Endometrial microvascular endothelial cells (primary cell): Measurements from ENCODE around the gene PRMT5. TPM values are rescaled to one million over a fixed set of nuclear protein-coding genes. Genes with fewer than 3 reads are reported as not detected.

Experiments
- in situ Hi-C: cut with HindIII; loops from 2 replicates; pipeline ENCODE4 v1.10.0; 2017; ENCODE audit warnings: low sequenced_read_pairs, low pct_unique_long_range_greater_than_20kb; ENCODE audit errors: inconsistent ontology term
- total RNA-seq: library from RNA; depleted of rRNA; stranded (reverse); fragments of >200 nt; gene quantifications from one replicate; pipeline ENCODE4 v1.2.3, GENCODE V29; 2015; ENCODE audit errors: inconsistent ontology term

PRMT5 gene
- total RNA-seq, 1 donor from 2014 or later = 91.2 TPM

DNA sequence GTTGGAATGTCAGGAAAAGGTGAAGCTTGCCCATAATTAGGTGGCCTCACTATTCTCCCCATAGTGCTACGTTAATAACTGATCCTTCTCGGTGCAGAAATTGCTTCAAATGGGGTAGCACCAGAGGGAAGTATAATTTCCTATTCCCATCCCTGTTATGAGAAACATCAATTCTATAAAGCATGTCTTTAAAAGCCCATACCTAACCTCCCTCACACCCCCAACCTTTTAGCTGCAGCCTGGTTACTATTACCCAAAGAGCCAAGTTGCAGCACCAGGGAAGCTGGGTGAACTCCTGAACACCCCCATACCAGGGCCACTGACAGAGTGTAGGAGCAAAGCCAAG lies 25.5 kb downstream of the PRMT5 start:
- in situ Hi-C loops = no loop called here

DNA sequence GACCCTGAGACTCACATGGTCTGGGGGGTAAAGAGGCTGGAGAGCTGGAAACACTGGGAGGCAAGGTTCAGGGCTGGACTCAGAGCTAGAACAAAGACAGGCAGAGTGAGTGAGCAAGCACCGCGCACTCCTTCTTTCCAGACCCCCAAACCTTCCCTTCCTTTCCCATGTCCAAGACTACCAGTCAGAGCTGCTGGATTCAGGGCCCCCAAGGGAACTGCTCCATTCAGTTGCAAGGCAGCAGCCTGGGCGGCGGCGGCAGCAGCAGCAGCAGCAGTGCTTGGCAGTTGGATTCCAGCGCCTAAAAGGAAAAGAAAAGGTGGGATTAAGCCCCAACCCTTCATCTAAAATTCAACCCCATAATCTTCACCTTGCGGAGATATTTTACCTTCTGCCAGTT lies 27.4 kb downstream of the PRMT5 start:
- in situ Hi-C loops = no loop called here

DNA sequence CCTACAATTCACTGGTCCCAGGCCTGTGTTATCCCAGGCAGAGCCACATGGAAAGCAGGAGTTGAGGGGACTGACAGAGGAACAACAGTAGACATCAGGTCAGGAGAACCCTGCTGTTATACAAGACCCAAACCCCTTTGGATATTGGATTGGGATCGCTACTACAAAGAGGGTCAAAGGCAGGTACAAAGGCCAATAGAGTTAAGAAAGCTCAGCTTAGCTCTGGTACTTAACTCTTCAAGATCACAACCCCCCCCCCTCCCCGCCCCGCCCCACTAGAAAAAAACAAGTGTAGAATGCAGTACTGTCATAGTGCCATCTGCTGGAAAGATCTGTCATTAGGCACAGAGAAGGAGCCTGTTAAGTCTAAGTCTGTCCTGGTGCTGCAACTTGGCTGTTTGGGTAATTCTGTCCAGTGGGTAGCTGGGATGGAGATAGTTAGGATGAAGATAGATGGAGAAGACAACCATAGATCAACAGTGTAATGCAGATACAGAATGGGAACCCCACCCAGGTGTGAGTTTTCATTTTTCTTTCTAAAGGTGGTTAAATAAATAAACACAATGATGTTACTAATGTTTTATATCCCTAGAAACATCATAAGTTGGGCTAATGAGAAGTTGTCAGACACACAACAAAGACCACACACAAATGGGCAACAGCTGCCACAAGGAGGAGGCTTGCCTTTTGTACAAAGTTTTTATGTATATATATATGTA lies 28.9 kb downstream of the PRMT5 start:
- in situ Hi-C loops = no loop called here

DNA sequence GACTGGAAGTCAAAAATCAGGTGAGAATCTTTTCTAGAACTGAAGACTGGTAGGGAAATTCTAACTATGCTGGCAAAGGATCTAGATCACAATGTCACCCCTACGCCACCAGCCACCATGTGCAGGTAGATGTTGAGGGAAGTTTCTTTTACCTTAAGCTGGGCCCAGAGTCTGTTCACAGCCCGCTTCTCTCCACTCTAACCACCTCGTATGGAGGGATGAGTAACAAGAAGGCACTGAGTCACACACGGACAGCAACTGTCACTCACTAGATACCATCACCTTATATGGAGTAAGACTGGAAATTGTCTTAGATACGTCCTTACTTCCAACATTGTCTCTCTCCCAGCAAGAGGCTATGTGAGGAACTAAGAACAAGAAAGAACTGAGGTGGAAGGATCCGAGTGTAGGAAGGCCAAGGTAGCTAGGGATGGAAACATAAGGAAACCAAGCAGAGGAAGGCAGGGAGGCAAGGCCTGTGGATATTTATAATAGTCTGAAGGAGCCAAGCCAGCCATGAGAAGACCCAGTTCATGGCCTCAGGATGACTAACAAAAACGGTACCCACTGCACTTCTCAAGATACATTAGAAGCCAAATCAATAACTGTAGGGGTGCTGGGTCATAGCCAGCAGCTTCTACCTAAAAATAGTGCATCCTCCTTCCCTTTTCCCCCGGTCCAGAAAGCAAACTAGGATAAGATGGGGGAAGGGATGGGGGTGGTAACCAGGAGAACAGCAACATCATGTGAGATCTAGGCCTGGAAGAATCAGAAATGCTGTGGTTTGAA lies 30.7 kb downstream of the PRMT5 start:
- in situ Hi-C loops = loop anchor here (10.0 kb wide), 1 partner anchor 314 kb away; the partner anchor contains the start of gene DAD1

DNA sequence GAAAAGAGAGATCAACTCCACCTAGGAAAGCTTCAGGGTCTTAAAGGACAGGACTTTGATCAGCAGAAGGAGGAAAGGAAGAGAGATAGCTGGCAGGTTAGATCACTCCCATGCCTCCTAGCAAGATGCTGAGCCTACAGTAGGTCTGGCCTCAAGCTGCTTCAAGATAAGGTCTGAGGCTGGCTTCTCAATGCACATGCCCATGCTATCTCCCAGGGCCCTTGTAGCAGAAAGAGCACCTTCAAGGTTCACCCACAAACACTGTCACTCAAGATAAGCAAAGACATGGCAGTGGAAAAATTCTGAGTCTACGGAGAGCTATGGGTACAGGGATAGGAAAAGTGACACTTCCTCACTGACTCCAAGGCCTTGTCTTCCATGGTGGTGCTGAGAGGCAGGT lies 31.8 kb downstream of the PRMT5 start:
- in situ Hi-C loops = loop anchor here (10.0 kb wide), 1 partner anchor 313 kb away; the partner anchor contains the start of gene DAD1

DNA sequence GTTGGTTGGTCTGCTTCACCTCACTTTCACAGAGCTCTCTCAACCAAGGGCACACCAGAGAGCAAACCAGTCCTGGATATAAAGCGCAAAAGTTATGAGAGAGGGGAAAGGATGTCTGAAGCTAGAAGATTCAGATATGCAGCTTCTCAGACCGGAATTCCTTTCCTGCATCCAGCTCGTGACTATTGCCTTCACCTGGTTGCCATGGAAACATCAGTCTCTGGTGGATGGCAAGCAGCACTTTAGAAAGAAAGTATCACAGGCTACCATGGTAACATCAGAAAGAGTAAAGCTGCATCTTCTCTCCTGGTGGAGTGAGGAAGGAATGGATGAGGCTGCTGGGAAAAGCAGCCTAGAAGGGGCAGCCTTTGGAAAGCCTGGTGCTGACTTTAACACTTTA lies 32.4 kb downstream of the PRMT5 start:
- in situ Hi-C loops = loop anchor here (10.0 kb wide), 1 partner anchor 312 kb away; the partner anchor contains the start of gene DAD1

DNA sequence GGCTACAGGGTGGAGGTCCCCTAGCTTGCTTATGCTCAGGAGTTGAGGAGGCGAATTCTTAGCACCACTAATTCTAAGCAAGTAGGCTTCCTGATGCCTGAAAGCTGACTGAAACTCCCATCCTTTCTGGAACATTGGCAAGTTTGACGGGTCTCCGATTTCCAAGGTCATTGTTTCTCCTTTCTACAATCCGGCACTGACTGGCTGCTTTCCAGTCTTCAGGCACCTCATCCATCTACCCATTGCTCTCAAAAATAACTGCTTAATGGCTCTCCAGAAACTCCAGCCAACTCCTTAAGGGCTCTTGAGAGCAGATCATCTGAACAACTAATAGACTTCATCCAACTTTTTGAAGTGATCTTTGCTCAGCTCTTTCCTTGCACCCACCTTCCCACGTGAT lies 32.8 kb downstream of the PRMT5 start:
- in situ Hi-C loops = loop anchor here (10.0 kb wide), 1 partner anchor 312 kb away; the partner anchor contains the start of gene DAD1

DNA sequence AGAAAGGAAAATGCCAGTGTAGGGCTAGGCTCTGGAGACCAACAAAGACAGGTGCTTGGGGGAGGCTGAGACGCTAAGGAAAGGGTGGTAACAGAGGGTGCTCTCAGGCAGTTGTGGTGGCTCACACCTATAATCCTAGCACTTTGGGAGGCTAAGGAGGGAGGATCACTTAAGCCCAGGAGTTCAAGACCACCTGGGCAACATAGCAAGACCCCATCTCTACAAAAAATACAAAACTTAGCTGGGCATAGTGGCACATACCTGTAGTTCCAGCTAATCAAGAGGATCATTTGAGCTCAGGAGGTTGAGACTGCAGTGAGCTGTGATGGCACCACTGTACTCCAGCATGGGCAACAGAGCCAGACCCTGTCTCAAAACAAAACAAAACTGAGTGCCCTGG lies 33.8 kb downstream of the PRMT5 start:
- in situ Hi-C loops = loop anchor here (10.0 kb wide), 1 partner anchor 311 kb away; the partner anchor contains the start of gene DAD1

DNA sequence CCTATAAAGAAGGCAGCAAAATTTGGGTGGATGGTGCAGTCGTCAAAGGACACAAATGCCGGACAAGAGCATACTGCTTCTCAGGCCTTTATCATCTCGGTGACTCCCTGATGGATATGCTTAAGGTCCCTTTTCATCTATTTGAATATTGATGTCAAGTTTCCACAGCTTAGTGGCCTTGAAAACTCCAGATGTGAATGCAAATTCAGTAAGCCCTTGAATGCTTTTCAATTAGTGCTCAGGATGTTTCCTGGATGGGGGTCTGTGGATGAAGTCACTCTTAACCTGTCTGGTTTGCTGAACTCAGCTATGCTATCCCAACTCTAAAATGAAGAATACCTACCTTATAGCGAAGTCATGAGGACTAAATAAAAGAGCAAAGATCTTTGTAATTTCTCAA lies 35.5 kb downstream of the PRMT5 start:
- in situ Hi-C loops = loop anchor here (10.0 kb wide), 1 partner anchor 309 kb away; the partner anchor contains the start of gene DAD1

DNA sequence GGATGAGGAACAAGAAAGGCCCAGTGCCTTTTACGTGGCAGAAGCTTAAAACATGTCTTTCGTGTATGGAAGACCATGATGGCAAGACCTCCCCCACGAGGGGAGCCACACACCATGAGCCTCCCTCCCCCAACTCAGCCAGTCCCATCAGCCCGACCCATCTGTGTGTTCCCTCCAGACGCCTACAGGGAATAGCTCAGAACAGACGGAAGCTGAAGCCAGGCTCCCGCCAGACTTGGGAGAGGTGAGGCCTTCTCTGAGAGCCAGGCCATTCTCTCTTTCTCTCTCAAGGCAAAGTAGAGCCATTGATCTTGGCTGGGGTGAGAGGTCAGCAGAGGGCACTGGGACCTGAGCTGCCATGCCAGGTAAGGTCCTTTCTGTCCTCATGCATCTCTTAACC lies 36.7 kb downstream of the PRMT5 start:
- in situ Hi-C loops = loop anchor here (10.0 kb wide), 1 partner anchor 308 kb away; the partner anchor contains the start of gene DAD1

DNA sequence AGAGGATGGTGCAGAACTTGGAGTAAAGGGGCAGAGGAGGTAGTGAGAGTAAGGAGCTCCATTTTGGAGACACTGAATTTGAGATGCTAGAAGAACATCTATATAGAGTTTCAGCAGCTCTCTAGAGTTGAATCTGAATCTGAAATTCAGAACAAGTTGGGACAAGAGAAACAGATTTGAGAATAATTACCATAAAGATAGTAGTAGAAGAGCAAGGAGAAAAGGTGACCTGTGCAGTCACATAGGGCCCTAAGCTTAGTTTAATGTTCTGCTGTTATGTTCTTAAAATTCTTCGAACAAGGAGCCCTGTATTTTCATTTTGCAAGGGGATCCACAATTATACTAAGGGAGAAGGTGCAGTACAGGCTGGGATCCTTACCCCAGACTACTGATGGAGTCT lies 38.8 kb downstream of the PRMT5 start:
- in situ Hi-C loops = loop anchor here (10.0 kb wide), 1 partner anchor 306 kb away; the partner anchor contains the start of gene DAD1

DNA sequence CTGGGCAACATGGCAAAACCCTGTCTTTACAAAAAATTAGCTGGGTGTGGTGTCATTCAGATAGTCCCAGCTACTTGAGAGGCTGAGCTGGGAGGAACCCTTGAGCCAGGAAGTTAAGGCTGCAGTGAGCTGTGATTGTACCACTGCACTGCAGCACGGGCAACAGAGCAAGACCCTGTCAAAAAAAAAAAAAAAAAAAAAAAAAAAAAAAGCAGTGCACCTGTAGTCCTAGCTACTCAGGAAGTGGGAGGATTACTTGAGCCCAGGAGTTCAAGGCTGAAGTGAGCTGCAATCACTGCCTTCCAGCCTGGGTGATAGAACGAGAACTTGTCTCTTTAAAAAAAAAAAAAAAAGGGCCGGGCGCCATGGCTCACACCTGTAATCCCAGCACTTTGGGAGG lies 40.5 kb downstream of the PRMT5 start:
- in situ Hi-C loops = no loop called here

DNA sequence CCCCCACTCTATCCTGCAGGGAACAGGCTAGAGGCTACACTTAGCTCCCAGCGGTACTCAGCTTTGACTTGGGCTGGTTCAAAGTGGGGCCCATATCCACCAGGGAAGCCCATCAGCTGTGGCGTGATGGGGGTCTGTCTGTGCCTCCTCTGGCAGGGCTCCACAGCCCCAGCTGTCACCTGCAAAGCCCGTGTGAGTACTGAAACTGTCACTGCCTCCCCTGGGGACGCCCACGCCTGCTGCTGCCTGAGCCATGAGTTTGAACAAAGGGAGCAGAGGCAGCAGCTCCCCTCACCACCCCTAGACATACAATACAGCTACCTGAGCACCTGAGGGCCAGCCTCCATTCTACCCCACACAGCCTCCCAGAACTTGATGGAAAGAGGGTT lies 41.2 kb downstream of the PRMT5 start:
- in situ Hi-C loops = no loop called here

DNA sequence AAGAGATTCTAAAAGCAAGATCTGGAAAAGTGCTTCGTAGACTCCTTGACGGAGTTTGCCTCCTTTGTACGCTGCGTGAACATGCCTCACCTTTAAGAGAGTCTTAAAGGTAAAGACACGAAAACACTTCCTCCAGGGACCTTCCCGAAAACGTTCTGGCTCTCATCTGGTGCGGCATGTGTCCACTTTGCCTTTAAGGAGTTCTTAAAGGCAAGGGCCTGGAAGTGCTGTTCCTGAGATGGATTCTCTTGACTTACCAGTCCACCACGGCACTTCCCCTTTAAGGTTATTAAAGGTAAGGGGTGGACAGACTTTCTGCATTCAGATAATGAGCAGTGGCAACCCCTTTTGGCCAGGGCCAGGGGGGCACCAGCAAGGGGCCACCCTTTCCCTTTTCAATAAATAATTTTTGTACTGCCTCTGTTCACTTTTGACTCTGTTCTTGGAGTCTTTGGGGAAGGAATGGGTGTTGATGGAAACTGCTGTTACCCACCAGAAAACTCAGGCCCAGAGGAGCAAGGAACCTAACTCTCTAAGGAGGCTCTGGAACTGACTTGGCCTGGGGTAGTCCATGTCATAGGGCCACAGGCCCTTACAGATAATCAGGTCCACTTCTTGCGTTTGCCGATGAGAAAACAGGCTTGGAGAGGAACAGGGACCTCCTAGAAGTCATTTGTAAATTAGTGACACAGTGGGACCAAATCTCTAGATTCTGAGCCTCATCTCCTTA lies 41.8 kb downstream of the PRMT5 start:
- in situ Hi-C loops = no loop called here

DNA sequence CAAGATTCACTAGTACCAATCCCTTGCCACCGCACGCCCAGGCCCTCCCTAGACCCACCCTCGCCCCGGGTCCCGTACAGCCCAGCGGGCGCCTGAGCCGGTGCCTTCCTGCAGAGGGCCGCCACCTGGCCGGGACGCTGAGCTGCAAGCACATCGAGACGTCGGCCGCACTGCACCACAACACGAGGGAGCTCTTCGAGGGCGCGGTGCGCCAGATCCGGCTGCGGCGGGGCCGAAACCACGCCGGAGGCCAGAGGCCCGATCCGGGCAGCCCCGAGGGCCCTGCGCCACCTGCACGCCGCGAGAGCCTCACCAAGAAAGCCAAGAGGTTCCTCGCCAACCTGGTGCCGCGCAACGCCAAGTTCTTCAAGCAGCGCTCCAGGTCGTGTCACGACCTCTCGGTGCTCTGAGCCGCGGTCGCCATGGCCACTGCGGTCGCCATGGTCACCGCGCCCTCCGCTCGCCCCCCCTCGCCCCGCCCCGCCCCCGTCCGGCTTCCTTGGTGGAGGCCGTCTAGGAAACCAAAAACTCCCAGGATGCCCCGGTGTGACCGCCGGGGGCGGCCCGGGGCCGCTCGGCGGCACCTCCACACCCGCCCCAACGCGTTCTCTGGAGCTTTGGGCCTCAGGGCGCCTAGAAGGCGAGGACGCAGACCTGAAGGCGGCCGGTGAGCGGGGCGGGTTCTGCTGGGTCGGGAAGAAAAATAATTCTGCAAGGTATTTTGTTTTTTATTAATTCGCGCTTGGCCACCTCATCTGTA lies 42.5 kb downstream of the PRMT5 start:
- in situ Hi-C loops = no loop called here

DNA sequence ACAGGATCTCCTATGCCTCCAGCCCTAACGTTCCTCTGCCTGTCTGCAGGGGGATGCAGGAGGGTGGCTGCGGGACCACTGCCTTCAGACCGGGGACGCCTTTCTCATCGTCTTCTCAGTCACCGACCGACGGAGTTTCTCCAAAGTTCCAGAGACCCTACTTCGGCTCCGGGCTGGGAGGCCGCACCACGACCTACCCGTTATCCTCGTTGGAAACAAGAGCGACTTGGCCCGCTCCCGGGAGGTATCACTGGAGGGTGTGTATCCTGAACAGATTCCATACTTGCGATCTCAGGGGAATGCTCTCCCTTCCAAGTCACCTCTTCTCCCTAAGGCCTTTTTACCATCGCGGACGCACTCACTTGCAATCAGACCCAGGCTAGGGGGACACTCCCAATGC lies 43.2 kb downstream of the PRMT5 start:
- in situ Hi-C loops = no loop called here

DNA sequence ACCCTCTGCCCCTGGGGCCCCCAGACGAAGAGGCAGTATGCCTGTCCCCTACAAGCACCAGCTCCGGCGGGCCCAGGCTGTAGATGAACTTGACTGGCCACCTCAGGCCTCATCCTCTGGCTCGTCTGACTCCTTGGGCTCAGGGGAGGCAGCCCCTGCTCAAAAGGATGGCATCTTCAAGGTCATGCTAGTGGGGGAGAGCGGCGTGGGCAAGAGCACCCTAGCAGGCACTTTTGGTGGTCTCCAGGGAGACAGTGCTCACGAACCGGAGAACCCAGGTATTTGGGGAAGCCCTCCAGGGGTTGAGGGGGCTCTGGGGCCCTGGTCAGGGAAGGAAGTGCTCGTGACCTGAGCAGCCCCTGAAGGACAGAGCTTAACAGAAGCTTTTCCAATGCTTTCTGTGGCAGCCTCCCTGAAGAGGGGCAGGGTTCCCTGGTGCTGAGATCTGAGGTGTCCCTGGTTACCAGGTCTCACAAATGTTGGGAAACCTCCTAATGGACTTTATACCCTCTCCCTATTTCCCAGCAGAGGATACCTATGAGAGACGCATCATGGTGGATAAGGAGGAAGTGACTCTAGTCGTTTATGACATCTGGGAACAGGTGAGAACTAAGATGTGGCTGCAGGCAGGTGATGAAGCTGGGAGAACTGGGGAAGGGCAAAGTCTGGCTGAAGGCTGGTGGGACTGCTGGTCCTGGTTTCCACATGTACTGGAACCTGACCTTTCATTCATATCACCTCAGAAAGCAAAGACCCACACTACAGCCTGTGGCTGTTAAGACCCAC lies 44.2 kb downstream of the PRMT5 start:
- in situ Hi-C loops = no loop called here
